Stimulated activated CD8-positive, alpha-beta memory T cell treated with anti-CD3 and anti-CD28 coated beads, Interleukin-15, amount 100 ng/mL, for 24 hours (primary cell): ENCODE data around the gene TSPY2.
"Not testable (repeated sequence)": the region's sequence is repeated elsewhere in the genome, so short reads cannot be mapped to it uniquely, and the experiment has no call there.

ENCODE experiments used
- DNase-seq: peaks from one replicate; pipeline ENCODE4 v3.0.0-alpha.2; 2020; ENCODE audit warnings: low read depth

The TSPY2 gene, protein sequence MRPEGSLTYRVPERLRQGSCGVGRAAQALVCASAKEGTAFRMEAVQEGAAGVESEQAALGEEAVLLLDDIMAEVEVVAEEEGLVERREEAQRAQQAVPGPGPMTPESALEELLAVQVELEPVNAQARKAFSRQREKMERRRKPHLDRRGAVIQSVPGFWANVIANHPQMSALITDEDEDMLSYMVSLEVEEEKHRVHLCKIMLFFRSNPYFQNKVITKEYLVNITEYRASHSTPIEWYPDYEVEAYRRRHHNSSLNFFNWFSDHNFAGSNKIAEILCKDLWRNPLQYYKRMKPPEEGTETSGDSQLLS

GRCh38 chrY:6245923-6246322, at the start of gene TSPY2:
TSS of gene TSPY2 (plus strand) at chrY:6246223. CDS start at chrY:6246269, 46 bp downstream.
- not testable (repeated sequence) for DNase-seq

GRCh38 chrY:6209565-6209964, 36.5 kb upstream of the TSPY2 start:
- not testable (repeated sequence) for DNase-seq

DNA sequence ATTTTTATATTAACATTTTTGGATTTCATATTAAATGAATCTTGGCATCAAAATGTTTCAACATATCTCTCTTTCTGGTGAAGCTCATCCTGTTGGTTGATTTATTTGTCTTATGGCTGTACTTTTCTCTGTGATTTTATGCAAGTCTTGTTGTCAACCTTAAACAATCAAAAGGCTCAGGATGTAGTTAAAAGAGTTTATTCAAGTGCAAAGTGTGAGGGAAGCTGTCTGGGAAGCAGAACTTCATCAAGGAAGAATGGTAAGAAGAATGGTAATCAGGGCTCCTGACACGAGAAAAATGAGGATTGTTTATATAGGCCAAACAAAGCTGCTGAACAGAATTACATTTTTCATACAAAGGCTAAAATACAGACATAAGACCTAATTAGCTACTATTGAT, 29.0 kb upstream of the TSPY2 start:
- not testable (repeated sequence) for DNase-seq

- DNase-seq: not testable (repeated sequence)
Observed at GRCh38 chrY:6269839-6270238, 23.8 kb downstream of the TSPY2 start.
